ENCODE results near the gene GRB10.

Gene GRB10

GRCh38 chr7:50771120-50772002, 11.3 kb downstream of the GRB10 start:
- no peak for DNase-seq (ENCODE audit: low read depth)
- no peak for TF ChIP-seq CTCF (IDR thresholded peaks at IDR 0.05; ENCODE audit: low read depth, low read length, missing control alignments)

GRCh38 chr7:50768485-50769474, 13.9 kb downstream of the GRB10 start:
- no peak for DNase-seq (ENCODE audit: low read depth)
- TF ChIP-seq CTCF (IDR thresholded peaks at IDR 0.05; ENCODE audit: low read depth, low read length, missing control alignments): no peak
- no peak overlapping the region for H3K4me3 ChIP-seq (ENCODE audit: low read depth, low read length)

More at GRCh38 chr7:50771120-50772002, 11.3 kb downstream of the GRB10 start:
- no peak overlapping the region for H3K4me3 ChIP-seq (ENCODE audit: low read depth, low read length)

GRCh38 chr7:50766849-50767207, 15.9 kb downstream of the GRB10 start:
- H3K4me3 ChIP-seq (ENCODE audit: low read depth, low read length): no peak overlapping the region
- no peak for DNase-seq (ENCODE audit: low read depth)
- no peak for TF ChIP-seq CTCF (IDR thresholded peaks at IDR 0.05; ENCODE audit: low read depth, low read length, missing control alignments)

GRCh38 chr7:50766106-50766848, 16.4 kb downstream of the GRB10 start:
- no peak for TF ChIP-seq CTCF (IDR thresholded peaks at IDR 0.05; ENCODE audit: low read depth, low read length, missing control alignments)
- no peak for DNase-seq (ENCODE audit: low read depth)
- no peak overlapping the region for H3K4me3 ChIP-seq (ENCODE audit: low read depth, low read length)

- no peak overlapping the region for H3K4me3 ChIP-seq (ENCODE audit: low read depth, low read length)
- no peak for DNase-seq (ENCODE audit: low read depth)
- TF ChIP-seq CTCF (IDR thresholded peaks at IDR 0.05; ENCODE audit: low read depth, low read length, missing control alignments): no peak
These were observed 20.4 kb downstream of the GRB10 start for GRCh38 chr7:50762337-50762736.

GRCh38 chr7:50761713-50762112, 21.0 kb downstream of the GRB10 start:
- H3K4me3 ChIP-seq (ENCODE audit: low read depth, low read length): no peak overlapping the region
- TF ChIP-seq CTCF (IDR thresholded peaks at IDR 0.05; ENCODE audit: low read depth, low read length, missing control alignments): no peak
- no peak for DNase-seq (ENCODE audit: low read depth)

Data from GM12864 (cell line).